ENCODE data around the gene GABRG3. TPM values are rescaled to one million over a fixed set of nuclear protein-coding genes. Genes with fewer than 3 reads are reported as not detected.

Gene GABRG3
- total RNA-seq, 4 donors from 2014 or later, result 0.97 to 3.9 (median 3.6) TPM; not detected in 1

DNA sequence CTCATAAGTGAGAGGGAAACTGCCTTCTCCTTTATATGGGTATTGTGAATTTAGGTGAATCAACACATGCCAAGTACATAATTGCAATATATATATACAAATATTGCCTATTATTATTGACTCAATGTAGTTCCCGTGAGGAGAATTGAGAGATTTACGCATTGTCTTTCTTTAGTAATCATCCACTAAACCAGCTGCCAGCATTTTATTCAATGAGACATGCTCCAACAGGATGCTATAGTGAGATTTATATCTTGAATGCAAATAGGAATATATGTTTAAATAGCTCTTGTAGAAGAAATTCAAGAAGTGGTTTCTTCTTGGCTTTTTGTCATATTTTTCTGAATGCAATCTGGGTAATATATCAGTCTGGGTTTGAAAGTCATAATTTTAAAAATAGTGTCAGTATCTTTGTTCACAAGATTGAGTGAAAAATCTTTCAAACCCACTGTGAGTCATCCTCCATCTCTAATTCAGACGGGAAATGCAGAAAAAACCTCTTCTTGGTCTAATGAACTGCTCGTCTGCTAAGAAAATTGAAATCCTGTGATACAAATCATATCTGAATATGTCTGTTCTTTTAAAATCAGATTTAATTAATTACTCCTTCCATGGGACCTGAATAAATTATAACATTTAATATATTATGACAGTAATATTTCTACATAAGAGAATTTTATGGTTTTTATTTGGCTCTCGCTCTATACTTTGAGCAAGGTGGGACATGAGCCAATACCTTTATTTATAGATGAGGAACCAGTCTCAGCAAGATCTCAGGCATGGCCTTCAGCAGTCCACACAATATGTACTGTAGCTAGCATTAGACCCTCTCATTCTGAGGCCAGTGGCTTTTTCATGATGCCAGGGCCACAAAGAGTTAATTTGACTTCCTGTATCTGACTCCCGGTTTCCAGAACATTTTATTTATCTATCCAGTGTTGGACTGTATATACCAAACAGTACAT lies 516.0 kb downstream of the GABRG3 start:
- no peaks in the 10 kb centered on the region for H3K27me3 ChIP-seq
- no peaks in the 10 kb centered on the region for H3K36me3 ChIP-seq
- H3K27ac ChIP-seq, result no peak overlapping the region
- DNase-seq (ENCODE audit: low spot score in 2 of 2), result no peak
- 36% methylated on average over 6 of the region's 6 CpGs for WGBS
- peaks cover 10% of the 10 kb centered on the region for H3K4me1 ChIP-seq
- H3K9me3 ChIP-seq, result no peaks in the 10 kb centered on the region
- TF ChIP-seq POLR2A (IDR thresholded peaks at IDR 0.05) (no peak), POLR2AphosphoS5 (IDR thresholded peaks at IDR 0.05) (no peak), EP300 (IDR thresholded peaks at IDR 0.05) (no peak)
- TF ChIP-seq, protein P1, sequence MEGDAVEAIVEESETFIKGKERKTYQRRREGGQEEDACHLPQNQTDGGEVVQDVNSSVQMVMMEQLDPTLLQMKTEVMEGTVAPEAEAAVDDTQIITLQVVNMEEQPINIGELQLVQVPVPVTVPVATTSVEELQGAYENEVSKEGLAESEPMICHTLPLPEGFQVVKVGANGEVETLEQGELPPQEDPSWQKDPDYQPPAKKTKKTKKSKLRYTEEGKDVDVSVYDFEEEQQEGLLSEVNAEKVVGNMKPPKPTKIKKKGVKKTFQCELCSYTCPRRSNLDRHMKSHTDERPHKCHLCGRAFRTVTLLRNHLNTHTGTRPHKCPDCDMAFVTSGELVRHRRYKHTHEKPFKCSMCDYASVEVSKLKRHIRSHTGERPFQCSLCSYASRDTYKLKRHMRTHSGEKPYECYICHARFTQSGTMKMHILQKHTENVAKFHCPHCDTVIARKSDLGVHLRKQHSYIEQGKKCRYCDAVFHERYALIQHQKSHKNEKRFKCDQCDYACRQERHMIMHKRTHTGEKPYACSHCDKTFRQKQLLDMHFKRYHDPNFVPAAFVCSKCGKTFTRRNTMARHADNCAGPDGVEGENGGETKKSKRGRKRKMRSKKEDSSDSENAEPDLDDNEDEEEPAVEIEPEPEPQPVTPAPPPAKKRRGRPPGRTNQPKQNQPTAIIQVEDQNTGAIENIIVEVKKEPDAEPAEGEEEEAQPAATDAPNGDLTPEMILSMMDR (IDR thresholded peaks at IDR 0.05), result no peak
- no peak overlapping the region for H3K4me3 ChIP-seq

DNA sequence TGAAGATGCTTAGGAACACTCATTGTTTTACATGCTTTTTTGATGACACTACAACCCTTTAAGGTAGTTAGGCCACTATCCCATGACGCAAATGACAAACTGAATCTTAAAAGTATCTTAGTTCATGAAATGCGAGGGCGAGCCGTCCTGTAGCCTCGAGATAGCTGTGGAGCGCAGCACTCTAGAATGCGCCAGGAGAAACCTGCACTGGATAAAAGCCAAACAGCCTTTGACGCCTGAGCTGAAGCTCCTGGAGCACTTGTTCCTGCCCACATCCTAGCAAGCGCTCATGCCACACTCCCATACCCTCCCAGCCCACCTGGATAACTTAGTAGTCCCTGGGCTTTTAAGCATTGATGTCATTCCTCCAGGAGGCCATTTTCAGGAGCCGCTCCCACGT lies 516.9 kb downstream of the GABRG3 start:
- H3K4me3 ChIP-seq, result no peak overlapping the region
- no peaks in the 10 kb centered on the region for H3K36me3 ChIP-seq
- no peak overlapping the region for H3K27ac ChIP-seq
- WGBS, result 68% methylated on average over 11 of the region's 11 CpGs
- peaks cover 10% of the 10 kb centered on the region for H3K4me1 ChIP-seq
- DNase-seq (ENCODE audit: low spot score in 2 of 2), result no peak
- H3K27me3 ChIP-seq, result no peaks in the 10 kb centered on the region
- no peaks in the 10 kb centered on the region for H3K9me3 ChIP-seq
- TF ChIP-seq POLR2AphosphoS5 (IDR thresholded peaks at IDR 0.05) (no peak), POLR2A (IDR thresholded peaks at IDR 0.05) (no peak), EP300 (IDR thresholded peaks at IDR 0.05) (no peak)
- TF ChIP-seq, protein P1 (IDR thresholded peaks at IDR 0.05), result no peak

DNA sequence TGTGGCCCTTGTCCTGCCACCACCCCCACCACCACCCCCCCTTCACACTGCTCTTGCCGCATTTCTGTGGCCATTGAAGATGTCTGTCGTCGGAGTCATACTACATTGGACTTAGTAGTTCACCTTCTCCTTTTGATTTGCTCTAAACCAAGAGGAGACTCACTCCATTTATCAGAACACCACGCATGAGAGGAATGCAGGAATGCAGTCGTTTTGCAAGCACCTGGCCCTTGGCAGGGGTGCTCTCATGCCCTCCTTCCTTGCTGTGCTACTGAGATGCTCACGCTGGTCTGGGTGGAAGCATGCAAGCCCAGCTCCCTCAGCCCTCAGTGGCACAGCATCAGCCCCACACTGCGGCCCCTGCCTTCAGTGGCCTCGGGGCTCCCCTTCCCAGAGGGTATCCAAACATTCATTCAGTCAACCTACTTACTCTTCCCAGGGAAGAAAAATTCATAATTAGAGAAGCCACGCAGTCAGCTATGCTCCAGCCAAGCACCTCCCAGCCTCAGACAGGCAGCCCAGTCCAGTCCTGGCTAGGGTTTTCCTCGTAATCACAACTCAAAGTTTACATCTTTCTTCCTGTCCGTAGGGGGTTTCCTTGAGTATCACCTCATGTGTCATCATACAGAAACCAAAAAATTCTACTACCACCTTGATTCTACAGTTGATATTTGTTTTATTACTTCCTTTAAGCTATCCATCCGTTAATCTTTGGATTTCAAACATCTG lies 520.0 kb downstream of the GABRG3 start:
- 73% methylated on average over 12 of the region's 12 CpGs for WGBS
- Histone ChIP-seq H3K27me3 (no peaks in the 10 kb centered on the region), H3K4me3 (no peak overlapping the region), H3K36me3 (no peaks in the 10 kb centered on the region), H3K27ac (no peak overlapping the region), H3K4me1 (peaks cover 10% of the 10 kb centered on the region), H3K9me3 (no peaks in the 10 kb centered on the region)
- TF ChIP-seq EP300 (IDR thresholded peaks at IDR 0.05) (no peak), POLR2A (IDR thresholded peaks at IDR 0.05) (no peak), POLR2AphosphoS5 (IDR thresholded peaks at IDR 0.05) (no peak)
- TF ChIP-seq, protein P1 (IDR thresholded peaks at IDR 0.05), result no peak
- DNase-seq (ENCODE audit: low spot score in 2 of 2), result no peak

DNA sequence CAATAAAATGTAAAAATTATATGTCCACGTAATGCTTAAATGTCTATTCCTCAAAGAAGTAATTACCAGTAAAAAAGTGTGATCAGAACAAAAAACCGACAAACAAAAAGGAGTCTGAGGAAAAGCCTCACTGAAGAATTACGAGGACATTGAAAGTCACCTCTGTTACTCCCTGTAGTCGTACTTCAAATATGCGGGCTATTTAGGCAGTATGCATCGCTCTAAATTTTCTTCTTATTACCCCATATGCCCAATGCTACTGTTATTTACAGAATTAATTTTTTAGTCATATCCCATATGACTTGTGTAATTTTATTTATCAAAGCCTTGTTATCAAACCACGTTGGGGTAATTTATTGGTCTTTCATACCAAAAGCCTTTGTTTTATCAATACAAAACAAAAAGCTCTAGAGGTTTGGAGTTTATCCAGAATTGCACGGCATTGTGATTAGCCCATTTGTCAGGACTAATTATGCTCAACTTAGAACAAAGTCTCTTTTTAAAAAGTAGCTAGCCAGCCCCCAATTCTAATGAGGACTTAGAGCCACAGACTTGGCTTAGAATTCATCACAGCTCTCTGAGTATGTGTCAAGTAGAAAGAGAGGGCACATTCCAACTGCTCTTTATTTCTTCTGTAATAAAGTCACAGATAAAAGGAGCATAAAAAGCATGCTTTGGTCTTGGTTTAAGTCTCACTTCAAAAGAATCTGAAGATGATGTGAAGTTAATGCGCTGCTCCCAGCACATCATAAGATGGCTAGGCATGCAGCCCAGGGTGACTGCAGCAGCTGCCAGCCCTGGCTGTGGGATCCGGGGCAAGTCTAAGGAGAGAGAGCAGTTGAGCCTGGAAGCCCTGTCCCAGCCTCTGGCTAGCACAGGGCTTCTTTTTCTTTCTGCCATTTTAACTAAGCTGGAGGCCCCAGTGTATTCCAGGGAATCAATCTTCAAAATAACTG lies 521.0 kb downstream of the GABRG3 start:
- no peak for DNase-seq (ENCODE audit: low spot score in 2 of 2)
- Histone ChIP-seq H3K4me3 (no peak overlapping the region), H3K27me3 (no peaks in the 10 kb centered on the region), H3K27ac (no peak overlapping the region), H3K36me3 (no peaks in the 10 kb centered on the region), H3K9me3 (no peaks in the 10 kb centered on the region), H3K4me1 (peaks cover 10% of the 10 kb centered on the region)
- WGBS, result 58% methylated on average over 10 of the region's 10 CpGs
- TF ChIP-seq, protein P1 (IDR thresholded peaks at IDR 0.05), result no peak
- TF ChIP-seq POLR2AphosphoS5 (IDR thresholded peaks at IDR 0.05) (no peak), POLR2A (IDR thresholded peaks at IDR 0.05) (no peak), EP300 (IDR thresholded peaks at IDR 0.05) (no peak)
